ENCODE data around the gene NRN1L.

The NRN1L gene

GRCh38 chr16:67919622-67920221 is 35.0 kb downstream of the NRN1L start:
- DNase-seq: no peak

GRCh38 chr16:67922221-67922620 is 37.5 kb downstream of the NRN1L start:
- no peak for DNase-seq

GRCh38 chr16:67922740-67923139 is 38.1 kb downstream of the NRN1L start:
- DNase-seq: no peak

GRCh38 chr16:67923414-67924116 is 38.9 kb downstream of the NRN1L start:
- DNase-seq: no peak

- DNase-seq: no peak
These were observed 39.6 kb downstream of the NRN1L start for GRCh38 chr16:67924140-67924906.

GRCh38 chr16:67926181-67926750 is 41.6 kb downstream of the NRN1L start:
- DNase-seq: no peak

GRCh38 chr16:67927131-67927941 is 42.7 kb downstream of the NRN1L start:
- no peak for DNase-seq

GRCh38 chr16:67928147-67928546 is 43.5 kb downstream of the NRN1L start:
- no peak for DNase-seq

GRCh38 chr16:67928561-67929364 is 44.1 kb downstream of the NRN1L start:
- peak; percentile 26 for DNase-seq

GRCh38 chr16:67930191-67930590 is 45.5 kb downstream of the NRN1L start:
- no peak for DNase-seq

- DNase-seq: no peak
These were observed 46.1 kb downstream of the NRN1L start for GRCh38 chr16:67930678-67931211.

- DNase-seq: no peak
These were observed 47.2 kb downstream of the NRN1L start, which contains the start of gene CTRL for GRCh38 chr16:67931712-67932461. Gene CTRL (minus strand): TSS chr16:67931862. CDS start chr16:67931852, 10 bp downstream.

GRCh38 chr16:67932462-67932840 is 47.8 kb downstream of the NRN1L start:
- DNase-seq: no peak

GRCh38 chr16:67933805-67934204 is 49.1 kb downstream of the NRN1L start:
- DNase-seq: no peak

GRCh38 chr16:67934306-67935100 is 49.8 kb downstream of the NRN1L start:
- no peak for DNase-seq

GRCh38 chr16:67935101-67935401 is 50.4 kb downstream of the NRN1L start:
- no peak for DNase-seq

GRCh38 chr16:67935402-67936123 is 50.9 kb downstream of the NRN1L start:
- DNase-seq: peak; percentile 69
